ENCODE data around the gene OR7D4. TPM values are rescaled to one million over a fixed set of nuclear protein-coding genes. Genes with fewer than 3 reads are reported as not detected.
"Not testable (repeated sequence)": the region's sequence is repeated elsewhere in the genome, so short reads cannot be mapped to it uniquely, and the experiment has no call there.

Gene OR7D4
- total and polyA plus RNA-seq, 2 donors (not counting 1 experiment from before 2014, with no cell fraction given): not detected

DNA sequence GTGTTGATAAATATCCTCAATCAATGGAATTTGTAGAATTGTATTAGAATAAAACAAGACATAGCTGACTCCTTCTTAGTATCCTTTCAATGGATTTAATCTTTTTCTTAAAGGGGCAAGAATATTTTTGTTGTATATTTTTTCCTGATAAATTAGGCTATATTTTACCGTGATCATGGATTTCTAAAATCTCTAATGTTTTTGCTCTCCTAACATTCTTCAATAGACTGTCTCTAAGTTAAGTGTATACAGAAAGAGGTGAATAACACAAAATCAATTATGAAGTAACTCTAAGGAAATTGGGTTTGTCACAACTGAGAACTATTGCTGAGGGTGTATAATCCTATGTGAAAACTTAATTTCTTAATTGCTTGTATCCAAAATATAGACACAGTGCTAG is 31.2 kb upstream of the OR7D4 start, which contains the start of gene OR7E24:
OR7E24 (plus strand) TSS at position 301 of the 400 bp plus-strand sequence. CDS start 114 bp downstream, outside the sequence.
- H3K9ac ChIP-seq (ENCODE audit: low read length): no peak within 1 kb of the TSS
- no peak for ATAC-seq (ENCODE audit: low read depth)
- Mint-ChIP-seq H3K9me3 (ENCODE audit: insufficient read depth) (peaks cover 3% of the 10 kb centered on the region), H3K4me3 (no peak within 1 kb of the TSS), H3K4me1 (no peaks in the 10 kb centered on the region), H3K27me3 (peaks cover 4% of the 10 kb centered on the region), H3K27ac (no peak within 1 kb of the TSS)
- no peaks in the 10 kb centered on the region for H3K79me2 ChIP-seq (ENCODE audit: control insufficient read depth, insufficient read depth, low read length)
- H2AFZ ChIP-seq (ENCODE audit: insufficient read depth, low read depth, low read length, poor library complexity, severe bottlenecking): no peak within 1 kb of the TSS
- intact Hi-C loops (cut with micrococcal nuclease): no loop called here
- no peak for TF ChIP-seq EZH2 (IDR thresholded peaks at IDR 0.05; ENCODE audit: borderline replicate concordance, insufficient read depth, low read depth, low read length, poor library complexity, severe bottlenecking)
- TF ChIP-seq, protein P1, sequence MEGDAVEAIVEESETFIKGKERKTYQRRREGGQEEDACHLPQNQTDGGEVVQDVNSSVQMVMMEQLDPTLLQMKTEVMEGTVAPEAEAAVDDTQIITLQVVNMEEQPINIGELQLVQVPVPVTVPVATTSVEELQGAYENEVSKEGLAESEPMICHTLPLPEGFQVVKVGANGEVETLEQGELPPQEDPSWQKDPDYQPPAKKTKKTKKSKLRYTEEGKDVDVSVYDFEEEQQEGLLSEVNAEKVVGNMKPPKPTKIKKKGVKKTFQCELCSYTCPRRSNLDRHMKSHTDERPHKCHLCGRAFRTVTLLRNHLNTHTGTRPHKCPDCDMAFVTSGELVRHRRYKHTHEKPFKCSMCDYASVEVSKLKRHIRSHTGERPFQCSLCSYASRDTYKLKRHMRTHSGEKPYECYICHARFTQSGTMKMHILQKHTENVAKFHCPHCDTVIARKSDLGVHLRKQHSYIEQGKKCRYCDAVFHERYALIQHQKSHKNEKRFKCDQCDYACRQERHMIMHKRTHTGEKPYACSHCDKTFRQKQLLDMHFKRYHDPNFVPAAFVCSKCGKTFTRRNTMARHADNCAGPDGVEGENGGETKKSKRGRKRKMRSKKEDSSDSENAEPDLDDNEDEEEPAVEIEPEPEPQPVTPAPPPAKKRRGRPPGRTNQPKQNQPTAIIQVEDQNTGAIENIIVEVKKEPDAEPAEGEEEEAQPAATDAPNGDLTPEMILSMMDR (IDR thresholded peaks at IDR 0.05): no peak
- no peak within 1 kb of the TSS for H3K27ac ChIP-seq (ENCODE audit: low read length in 2 of 2)
- no peak within 1 kb of the TSS for H3K4me3 ChIP-seq (ENCODE audit: control extremely low read depth in 1 of 5, extremely low read depth in 1 of 5, insufficient read depth in 1 of 5, low read depth in 2 of 5, low read length in 4 of 5)
- CTCF ChIA-PET: no interaction called here
- H3K4me1 ChIP-seq (ENCODE audit: control insufficient read depth in 2 of 2, insufficient read depth in 2 of 2, low read length in 2 of 2): no peaks in the 10 kb centered on the region
- no peaks in the 10 kb centered on the region for H3K36me3 ChIP-seq (replicated peaks in 1 of 2; ENCODE audit: control extremely low read depth in 1 of 2, control insufficient read depth in 1 of 2, extremely low read depth in 1 of 2, insufficient read depth in 2 of 2, low read length in 1 of 2)
- H3K4me2 ChIP-seq (replicated peaks; ENCODE audit: low read depth, low read length, poor library complexity, severe bottlenecking): no peak within 1 kb of the TSS
- no CpG with 5 or more reads among the region's 1 CpG for WGBS (ENCODE audit: insufficient coverage)
- H3K27me3 ChIP-seq (replicated peaks in 1 of 4; ENCODE audit: control extremely low read depth in 1 of 4, control insufficient read depth in 3 of 4, insufficient read depth in 4 of 4, low read length in 3 of 4): no peaks in the 10 kb centered on the region
- peaks cover 0 to 15% (median 0%) of the 10 kb centered on the region in 3 donors for H3K9me3 ChIP-seq (ENCODE audit: control extremely low read depth in 1 of 3, control insufficient read depth in 2 of 3, insufficient read depth in 1 of 3, low read length in 2 of 3)
- POLR2A ChIA-PET: no interaction called here
- DNase-seq: no peak
- no peaks in the 10 kb centered on the region for H4K20me1 ChIP-seq (ENCODE audit: control insufficient read depth, insufficient read depth, low read length, poor library complexity, severe bottlenecking)

DNA sequence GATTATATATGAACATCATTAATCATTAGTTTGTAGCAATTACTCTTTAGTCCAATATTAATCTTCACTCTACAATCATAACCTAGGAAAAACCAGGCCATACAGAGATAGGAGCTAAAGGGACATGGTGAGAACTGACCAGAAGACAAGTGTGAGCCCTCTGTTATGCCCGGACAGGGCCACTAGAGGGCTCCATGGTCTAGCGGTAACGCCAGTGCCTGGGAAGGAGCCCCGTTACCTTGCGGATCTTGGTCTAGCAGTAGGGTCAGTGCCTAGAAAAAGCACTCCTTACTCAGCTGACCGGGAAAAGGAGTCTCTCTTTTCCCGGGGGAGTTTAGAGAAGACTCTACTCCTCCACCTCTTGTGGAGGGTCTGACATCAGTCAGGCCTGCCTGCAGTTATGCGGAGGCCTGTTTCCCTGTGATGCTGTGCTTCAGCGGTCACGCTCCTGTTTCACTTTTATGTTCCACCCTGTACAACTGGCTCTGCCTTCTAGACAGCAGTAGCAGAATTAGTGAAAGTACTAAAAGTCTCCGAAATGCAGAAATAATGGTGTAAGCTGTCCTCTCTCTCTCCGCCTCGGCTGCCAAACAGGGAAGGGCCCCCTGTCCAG is 13.8 kb downstream of the OR7D4 start:
- intact Hi-C loops (cut with micrococcal nuclease): loop anchor here (1.0 to 10.0 kb wide), 4 partner anchors 69 to 381 kb away; partner anchors contain the start of genes ZNF266 and ZNF699
- Histone ChIP-seq H3K4me1 (ENCODE audit: control insufficient read depth in 2 of 2, insufficient read depth in 2 of 2, low read length in 2 of 2) (peaks cover 0 to 4% of the 10 kb centered on the region in 2 donors), H3K4me2 (replicated peaks; ENCODE audit: low read depth, low read length, poor library complexity, severe bottlenecking) (peak overlapping the region; percentile 61), H3K27me3 (replicated peaks in 1 of 4; ENCODE audit: control extremely low read depth in 1 of 4, control insufficient read depth in 3 of 4, insufficient read depth in 4 of 4, low read length in 3 of 4) (no peaks in the 10 kb centered on the region), H2AFZ (ENCODE audit: insufficient read depth, low read depth, low read length, poor library complexity, severe bottlenecking) (peak overlapping the region; percentile 81), H3K27ac (ENCODE audit: low read length in 2 of 2) (no peak overlapping the region), H3K79me2 (ENCODE audit: control insufficient read depth, insufficient read depth, low read length) (no peaks in the 10 kb centered on the region), H4K20me1 (ENCODE audit: control insufficient read depth, insufficient read depth, low read length, poor library complexity, severe bottlenecking) (no peaks in the 10 kb centered on the region), H3K36me3 (replicated peaks in 1 of 2; ENCODE audit: control extremely low read depth in 1 of 2, control insufficient read depth in 1 of 2, extremely low read depth in 1 of 2, insufficient read depth in 2 of 2, low read length in 1 of 2) (no peaks in the 10 kb centered on the region), H3K4me3 (ENCODE audit: control extremely low read depth in 1 of 5, extremely low read depth in 1 of 5, insufficient read depth in 1 of 5, low read depth in 2 of 5, low read length in 4 of 5) (peak overlapping the region in 4 of 5 experiments; percentile 21 to 42 (median 33)), H3K9ac (ENCODE audit: low read length) (peak overlapping the region; percentile 41), H3K9me3 (ENCODE audit: control extremely low read depth in 1 of 3, control insufficient read depth in 2 of 3, insufficient read depth in 1 of 3, low read length in 2 of 3) (no peaks in the 10 kb centered on the region)
- ATAC-seq (ENCODE audit: low read depth): peak; percentile 57
- ChIA-PET POLR2A (no interaction called here), CTCF (interaction anchor here (0.6 to 3.6 kb wide), 28 partner anchors 10 to 822 kb away, joined by 3 to 27 read pairs (median 4); partner anchors contain the start of genes ZNF121, ZNF266 and ZNF559)
- H3K9me3 Mint-ChIP-seq (ENCODE audit: insufficient read depth): no peaks in the 10 kb centered on the region
- peaks cover 6% of the 10 kb centered on the region for H3K4me1 Mint-ChIP-seq
- peaks cover 4% of the 10 kb centered on the region for H3K27me3 Mint-ChIP-seq
- peak overlapping the region; percentile 78 for H3K4me3 Mint-ChIP-seq
- no peak for TF ChIP-seq EZH2 (IDR thresholded peaks at IDR 0.05; ENCODE audit: borderline replicate concordance, insufficient read depth, low read depth, low read length, poor library complexity, severe bottlenecking)
- TF ChIP-seq, protein P1 (IDR thresholded peaks at IDR 0.05): peak; percentile 97
- 50% methylated on average over 10 of the region's 13 CpGs for WGBS (ENCODE audit: insufficient coverage)
- H3K27ac Mint-ChIP-seq: no peak overlapping the region
- peak; percentile 73 for DNase-seq

DNA sequence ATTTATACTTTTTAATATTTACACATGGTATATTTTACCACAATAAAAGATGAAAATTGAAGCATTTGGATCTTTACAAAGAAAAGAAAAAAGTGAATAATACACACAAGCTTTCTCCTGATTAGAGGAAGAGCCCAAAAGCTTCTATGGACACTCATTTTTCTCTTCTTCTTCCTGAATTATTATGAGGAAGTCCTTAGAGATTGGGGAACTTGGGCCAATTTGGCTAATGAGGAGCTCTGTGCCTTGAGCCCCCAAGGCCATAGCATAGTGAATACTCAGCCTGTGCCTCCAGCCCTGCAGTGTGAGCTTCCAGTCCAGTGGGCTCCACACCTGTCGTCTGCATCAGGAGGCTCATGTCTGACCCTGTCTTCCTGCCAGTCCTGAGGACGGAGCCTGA is 21.3 kb downstream of the OR7D4 start:
- peaks cover 12% of the 10 kb centered on the region for H3K27me3 Mint-ChIP-seq
- H3K4me1 Mint-ChIP-seq; POLR2A ChIA-PET; H3K9ac ChIP-seq (ENCODE audit: low read length); H3K27me3 ChIP-seq (replicated peaks in 1 of 4; ENCODE audit: control extremely low read depth in 1 of 4, control insufficient read depth in 3 of 4, insufficient read depth in 4 of 4, low read length in 3 of 4); H3K4me3 Mint-ChIP-seq; H3K4me1 ChIP-seq (ENCODE audit: control insufficient read depth in 2 of 2, insufficient read depth in 2 of 2, low read length in 2 of 2); DNase-seq; intact Hi-C loops (cut with micrococcal nuclease); H2AFZ ChIP-seq (ENCODE audit: insufficient read depth, low read depth, low read length, poor library complexity, severe bottlenecking); H3K9me3 Mint-ChIP-seq (ENCODE audit: insufficient read depth); ATAC-seq (ENCODE audit: low read depth); H3K4me2 ChIP-seq (replicated peaks; ENCODE audit: low read depth, low read length, poor library complexity, severe bottlenecking); H3K79me2 ChIP-seq (ENCODE audit: control insufficient read depth, insufficient read depth, low read length); H3K9me3 ChIP-seq (ENCODE audit: control extremely low read depth in 1 of 3, control insufficient read depth in 2 of 3, insufficient read depth in 1 of 3, low read length in 2 of 3); H3K4me3 ChIP-seq (ENCODE audit: control extremely low read depth in 1 of 5, extremely low read depth in 1 of 5, insufficient read depth in 1 of 5, low read depth in 2 of 5, low read length in 4 of 5); H3K36me3 ChIP-seq (replicated peaks in 1 of 2; ENCODE audit: control extremely low read depth in 1 of 2, control insufficient read depth in 1 of 2, extremely low read depth in 1 of 2, insufficient read depth in 2 of 2, low read length in 1 of 2); H3K27ac Mint-ChIP-seq; H3K27ac ChIP-seq (ENCODE audit: low read length in 2 of 2); H4K20me1 ChIP-seq (ENCODE audit: control insufficient read depth, insufficient read depth, low read length, poor library complexity, severe bottlenecking): not testable (repeated sequence)
- no CpG with 5 or more reads among the region's 2 CpGs for WGBS (ENCODE audit: insufficient coverage)
- CTCF ChIA-PET: interaction anchor here (1.3 kb wide), 1 partner anchor 389 kb away, joined by 4 read pairs; no protein-coding TSS in a partner anchor

Measured in B cell (primary cell).